DMS 273 (cell line): ENCODE data around the gene NAALADL1.

ENCODE experiments used
- DNase-seq: peaks from one replicate; lab custom pipeline; 2025; ENCODE audit not compliant: unreplicated experiment; lab: John Stamatoyannopoulos, UW

Gene NAALADL1

GRCh38 chr11:65083134-65083833, 24.9 kb upstream of the NAALADL1 start:
- DNase-seq: no peak

GRCh38 chr11:65078786-65079342, 20.5 kb upstream of the NAALADL1 start:
- DNase-seq: no peak

- peak; percentile 73 for DNase-seq
Observed at GRCh38 chr11:65078151-65078550, 19.8 kb upstream of the NAALADL1 start.

GRCh38 chr11:65077451-65077850, 19.1 kb upstream of the NAALADL1 start:
- peak; percentile 85 for DNase-seq

- no peak for DNase-seq
Observed at GRCh38 chr11:65072631-65072966, 14.2 kb upstream of the NAALADL1 start.

- DNase-seq: no peak
Observed at GRCh38 chr11:65071907-65072630, 13.7 kb upstream of the NAALADL1 start.

- DNase-seq: no peak
Observed at GRCh38 chr11:65069217-65069616, 10.9 kb upstream of the NAALADL1 start.

- no peak for DNase-seq
Observed at GRCh38 chr11:65067446-65067845, 9.1 kb upstream of the NAALADL1 start.

GRCh38 chr11:65066805-65067291, 8.5 kb upstream of the NAALADL1 start:
- no peak for DNase-seq

- DNase-seq: no peak
Observed at GRCh38 chr11:65066315-65066714, 8.0 kb upstream of the NAALADL1 start.

- DNase-seq: no peak
Observed at GRCh38 chr11:65065851-65066250, 7.5 kb upstream of the NAALADL1 start.

GRCh38 chr11:65064847-65065240, 6.5 kb upstream of the NAALADL1 start:
- DNase-seq: no peak

GRCh38 chr11:65063532-65063931, 5.2 kb upstream of the NAALADL1 start:
- DNase-seq: no peak

- peak; percentile 14 for DNase-seq
Observed at GRCh38 chr11:65060913-65061408, 2.6 kb upstream of the NAALADL1 start.

GRCh38 chr11:65059959-65060824, 1.8 kb upstream of the NAALADL1 start:
- DNase-seq: no peak

GRCh38 chr11:65059523-65059922, 1.2 kb upstream of the NAALADL1 start:
- DNase-seq: no peak

- no peak for DNase-seq
Observed at GRCh38 chr11:65058012-65058411, 341 bp downstream of the NAALADL1 start.

- DNase-seq: no peak
Observed at GRCh38 chr11:65057526-65057925, 827 bp downstream of the NAALADL1 start.

- no peak for DNase-seq
Observed at GRCh38 chr11:65056999-65057398, 1.4 kb downstream of the NAALADL1 start.

- DNase-seq: no peak
Observed at GRCh38 chr11:65055538-65055937, 2.8 kb downstream of the NAALADL1 start.
